Measurements from ENCODE around the gene PIP5K1B.

DNA sequence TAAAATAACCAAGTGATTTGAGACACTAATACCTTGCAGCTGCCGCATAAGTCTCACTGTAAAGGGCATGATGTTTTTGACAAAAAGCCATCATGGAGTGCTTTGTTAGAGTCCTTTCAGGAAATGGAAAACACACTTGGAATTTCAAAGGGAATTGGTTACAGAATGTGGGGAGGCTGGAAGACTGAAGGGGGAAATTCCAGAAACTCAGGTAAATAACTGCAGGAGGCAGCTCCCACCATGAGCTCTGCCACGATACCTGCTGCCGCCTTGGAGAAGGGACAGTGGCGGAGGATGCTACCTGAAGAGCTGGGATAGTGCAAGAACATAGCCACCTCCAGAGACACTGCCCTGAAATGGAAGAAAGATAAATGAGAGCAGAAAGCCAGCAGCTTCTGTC is 242.0 kb downstream of the PIP5K1B start:
- TF ChIP-seq, protein P1, sequence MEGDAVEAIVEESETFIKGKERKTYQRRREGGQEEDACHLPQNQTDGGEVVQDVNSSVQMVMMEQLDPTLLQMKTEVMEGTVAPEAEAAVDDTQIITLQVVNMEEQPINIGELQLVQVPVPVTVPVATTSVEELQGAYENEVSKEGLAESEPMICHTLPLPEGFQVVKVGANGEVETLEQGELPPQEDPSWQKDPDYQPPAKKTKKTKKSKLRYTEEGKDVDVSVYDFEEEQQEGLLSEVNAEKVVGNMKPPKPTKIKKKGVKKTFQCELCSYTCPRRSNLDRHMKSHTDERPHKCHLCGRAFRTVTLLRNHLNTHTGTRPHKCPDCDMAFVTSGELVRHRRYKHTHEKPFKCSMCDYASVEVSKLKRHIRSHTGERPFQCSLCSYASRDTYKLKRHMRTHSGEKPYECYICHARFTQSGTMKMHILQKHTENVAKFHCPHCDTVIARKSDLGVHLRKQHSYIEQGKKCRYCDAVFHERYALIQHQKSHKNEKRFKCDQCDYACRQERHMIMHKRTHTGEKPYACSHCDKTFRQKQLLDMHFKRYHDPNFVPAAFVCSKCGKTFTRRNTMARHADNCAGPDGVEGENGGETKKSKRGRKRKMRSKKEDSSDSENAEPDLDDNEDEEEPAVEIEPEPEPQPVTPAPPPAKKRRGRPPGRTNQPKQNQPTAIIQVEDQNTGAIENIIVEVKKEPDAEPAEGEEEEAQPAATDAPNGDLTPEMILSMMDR (optimal IDR thresholded peaks at IDR 0.05 in 1 of 3, IDR thresholded peaks at IDR 0.05 in 1 of 3, conservative IDR thresholded peaks at IDR 0.05 in 1 of 3; ENCODE audit: extremely low read depth in 1 of 3, insufficient read depth in 2 of 3, low read length in 3 of 3), result no peak
- TF ChIP-seq EZH2 (IDR thresholded peaks at IDR 0.05; ENCODE audit: low read length), result no peak
